GM19463 (cell line): ENCODE data around the gene MRPL24.

Experiments used
- ATAC-seq: cut with Tn5 transposase; IDR thresholded peaks from one replicate; pipeline ENCODE4 v1.9.1; 2021; ENCODE audit warnings: mild to moderate bottlenecking, moderate library complexity; ENCODE audit not compliant: unreplicated experiment

The MRPL24 gene

DNA sequence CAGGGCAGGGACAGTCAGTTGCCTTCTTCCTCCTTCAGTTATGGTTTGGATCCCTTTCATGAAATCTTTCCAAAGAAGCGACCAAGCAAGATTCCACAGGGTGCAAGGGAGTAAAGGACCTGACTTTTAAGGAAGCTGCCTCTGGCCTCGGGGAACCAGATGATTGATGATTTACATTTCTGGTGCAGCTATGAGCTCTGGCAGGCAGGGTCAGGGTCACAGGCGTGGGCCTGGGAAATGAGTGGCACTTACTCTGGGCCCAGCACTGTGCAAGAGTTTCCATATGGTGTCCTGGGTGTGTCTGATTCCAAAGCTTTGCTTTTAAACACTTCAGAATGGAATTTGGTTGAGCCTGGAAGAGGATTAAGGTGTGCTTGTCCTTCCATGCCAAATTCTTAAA lies 28.3 kb downstream of the MRPL24 start:
- no peak for ATAC-seq

DNA sequence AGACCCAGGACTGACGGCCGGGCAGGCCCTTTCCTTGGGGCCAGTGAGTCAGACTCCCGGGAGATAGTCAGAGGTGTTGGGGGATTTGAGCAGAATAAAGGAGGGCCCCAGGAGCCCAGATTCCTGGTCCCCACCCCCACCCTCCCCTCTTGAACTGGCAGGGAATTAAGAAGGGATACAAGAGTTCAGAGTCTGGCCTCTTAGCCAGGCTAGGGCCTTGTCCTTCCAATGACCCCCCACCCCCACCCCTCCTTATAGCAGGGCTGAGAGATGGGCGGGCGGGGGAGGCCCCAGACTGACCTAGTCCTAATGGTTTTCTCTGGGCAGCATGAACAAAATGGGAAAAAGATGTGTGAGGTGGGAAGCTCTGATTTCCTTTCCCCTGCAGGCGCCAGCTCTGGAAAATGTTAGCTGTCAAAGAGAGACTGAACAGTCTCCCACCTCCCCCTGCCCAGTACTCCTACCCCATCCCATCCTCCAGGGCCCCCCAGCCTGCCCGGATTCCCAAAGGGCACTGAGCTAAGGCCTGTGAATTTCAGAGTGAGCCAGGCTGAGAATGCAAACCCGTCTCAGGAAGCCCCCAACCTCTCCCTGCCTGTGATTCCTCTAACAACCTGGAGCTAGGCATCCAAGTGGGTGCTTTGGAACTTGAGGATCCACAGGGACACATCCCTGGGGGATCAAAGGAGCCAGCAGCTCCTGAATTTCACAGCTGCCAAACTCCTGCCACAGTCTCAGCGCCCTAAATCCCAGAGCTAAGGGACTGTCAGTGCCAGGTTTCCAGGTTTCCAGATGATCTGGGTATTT lies 29.7 kb downstream of the MRPL24 start:
- ATAC-seq: no peak

DNA sequence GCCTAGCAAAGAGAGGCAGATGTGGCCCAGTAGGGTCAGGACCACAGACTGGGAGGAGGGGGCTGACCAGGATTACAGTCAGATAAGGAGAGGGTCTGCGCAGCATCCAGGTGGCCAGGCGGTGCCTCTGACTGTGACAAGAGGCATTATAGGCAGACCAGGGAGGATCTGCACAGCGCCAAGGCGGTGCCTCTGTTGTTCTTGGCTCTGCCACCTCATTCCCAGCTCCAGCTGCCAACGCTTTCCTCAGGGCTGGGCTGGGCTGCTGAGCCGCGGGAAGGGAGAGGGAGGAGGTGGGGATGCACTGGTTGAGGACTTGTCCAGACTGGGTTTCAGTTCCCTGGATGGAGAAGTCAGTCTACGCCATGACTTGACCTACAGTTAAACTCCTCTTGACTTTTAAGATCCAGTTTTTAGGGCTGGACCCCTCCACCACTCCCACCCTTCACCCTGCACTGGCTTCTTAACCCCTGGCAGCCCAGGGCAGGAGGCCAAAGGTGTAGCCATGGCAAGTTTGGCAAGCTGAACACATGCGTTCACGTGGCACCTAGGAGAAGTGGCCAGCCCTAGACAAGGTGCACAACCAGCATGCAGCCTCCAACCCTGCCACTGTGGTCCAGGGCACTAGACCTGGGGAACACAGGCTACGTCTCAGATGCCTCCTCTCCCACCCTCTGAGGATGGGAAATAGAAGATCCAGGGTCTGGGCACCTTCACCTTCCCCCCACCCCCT lies 31.0 kb downstream of the MRPL24 start:
- ATAC-seq: no peak

DNA sequence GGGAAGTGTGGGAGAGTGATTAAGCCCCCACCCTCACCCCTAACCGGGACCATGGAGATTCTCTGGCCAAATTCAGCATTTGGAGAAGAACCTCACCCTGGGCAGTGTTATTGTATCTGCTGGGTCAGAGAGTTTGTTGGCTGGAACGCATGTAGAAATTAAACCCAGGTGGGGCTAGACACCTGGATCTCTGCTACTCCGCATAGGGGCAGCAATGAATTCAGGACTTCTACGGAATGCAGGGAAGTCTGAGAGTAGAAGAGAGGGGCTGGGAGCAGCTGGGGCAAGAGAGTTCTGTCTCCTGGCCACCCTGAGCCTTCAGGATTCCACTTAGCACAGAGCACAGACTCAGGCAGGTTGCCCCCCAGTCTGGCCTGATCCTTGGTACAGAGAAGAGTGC lies 31.9 kb downstream of the MRPL24 start:
- no peak for ATAC-seq

DNA sequence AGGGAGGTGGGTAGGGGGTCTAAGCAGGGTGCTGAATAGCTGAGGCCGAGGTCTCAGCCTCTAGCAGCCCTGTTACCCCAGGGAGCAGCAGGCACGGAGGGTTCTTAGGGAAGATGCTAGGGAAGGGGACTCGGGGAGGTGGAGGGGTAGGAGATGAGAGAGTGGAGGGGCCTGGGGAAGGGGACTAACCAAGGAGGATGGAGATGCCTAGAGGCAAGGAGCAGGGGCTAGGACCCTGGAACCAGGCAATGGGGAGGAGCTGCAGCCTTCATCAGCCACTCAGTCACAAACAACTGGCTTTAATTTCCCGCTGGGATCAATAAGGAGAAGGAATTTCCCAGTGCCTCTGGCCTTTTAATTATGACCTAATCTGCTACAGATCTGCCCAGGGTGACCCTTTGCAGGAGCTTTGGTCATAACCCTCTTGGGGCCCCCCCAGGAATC lies 32.6 kb downstream of the MRPL24 start:
- ATAC-seq: no peak

DNA sequence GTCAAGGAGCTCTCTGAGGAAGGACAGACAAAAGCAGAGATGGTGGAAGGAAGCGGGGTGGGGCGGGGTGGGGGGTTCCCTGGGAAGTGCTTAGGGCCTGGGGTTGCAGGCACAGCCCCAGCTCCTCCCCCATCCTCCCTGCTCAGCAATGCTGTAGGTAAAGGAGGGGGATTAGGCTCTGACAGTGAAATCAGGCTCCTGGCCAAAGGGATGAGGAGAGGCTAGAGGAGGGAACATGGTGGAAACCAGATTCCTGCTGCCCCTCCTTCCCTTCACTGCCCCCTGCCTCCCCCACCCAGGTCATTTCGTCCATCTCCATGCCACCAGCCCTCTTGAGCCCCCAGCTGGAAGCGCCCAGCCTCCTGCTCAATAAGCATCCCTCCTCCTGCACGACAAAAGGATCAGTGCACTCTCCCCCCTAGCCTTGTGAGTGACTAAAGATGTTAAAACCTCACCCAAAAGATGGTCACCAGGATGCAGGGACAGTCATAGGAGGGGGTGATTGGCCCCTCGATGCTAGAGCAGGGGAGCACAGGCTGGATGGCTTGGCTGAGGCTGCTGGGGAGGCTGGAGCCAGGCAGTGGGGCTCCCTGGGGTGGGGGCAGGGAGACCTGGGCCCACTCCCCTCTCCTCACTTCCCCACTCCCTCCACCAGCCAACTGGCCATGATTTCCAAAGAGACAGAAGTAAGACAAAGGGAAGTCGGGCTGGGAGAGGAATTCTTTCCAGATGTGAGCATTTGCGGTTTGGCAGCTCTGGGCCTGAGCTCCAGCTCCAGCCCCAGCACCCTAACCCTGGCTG lies 33.3 kb downstream of the MRPL24 start:
- ATAC-seq: no peak

DNA sequence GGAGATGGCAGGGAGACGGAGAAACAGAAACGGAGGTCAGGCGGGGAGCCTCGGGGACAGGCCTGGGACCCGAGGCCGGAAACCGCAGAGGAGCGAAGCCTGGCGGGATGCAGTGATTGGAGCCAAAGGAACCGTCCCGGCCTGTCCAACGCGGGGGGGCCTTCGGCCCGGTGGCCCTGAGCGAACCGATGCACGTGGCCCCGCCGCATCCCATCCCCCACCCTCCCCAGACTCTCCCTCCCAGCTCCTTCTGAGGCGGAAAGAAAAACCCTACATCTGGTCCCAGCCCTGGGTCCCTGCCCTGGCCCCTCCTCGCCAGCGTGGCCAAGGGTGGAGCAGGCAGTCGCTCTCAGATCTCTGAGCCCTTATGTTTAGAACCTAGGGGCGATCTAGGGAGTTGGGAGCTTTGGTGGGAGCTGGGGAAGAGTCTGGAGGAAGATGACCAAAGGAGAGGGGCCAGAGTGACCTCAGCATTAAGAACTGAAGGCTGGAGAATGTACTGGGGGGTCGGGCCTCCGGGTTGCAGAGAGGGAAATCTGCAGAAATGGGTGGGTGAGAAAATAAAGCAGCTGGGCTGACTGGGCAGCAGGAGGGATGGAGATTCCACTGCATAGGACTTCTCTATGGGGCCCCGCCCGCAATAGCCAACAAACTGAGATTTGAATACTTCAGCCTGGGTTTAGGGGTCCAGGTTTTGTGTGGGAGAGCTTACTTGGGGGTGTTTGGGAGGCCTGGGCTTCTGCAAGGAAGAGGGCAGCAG lies 34.1 kb downstream of the MRPL24 start:
- no peak for ATAC-seq

DNA sequence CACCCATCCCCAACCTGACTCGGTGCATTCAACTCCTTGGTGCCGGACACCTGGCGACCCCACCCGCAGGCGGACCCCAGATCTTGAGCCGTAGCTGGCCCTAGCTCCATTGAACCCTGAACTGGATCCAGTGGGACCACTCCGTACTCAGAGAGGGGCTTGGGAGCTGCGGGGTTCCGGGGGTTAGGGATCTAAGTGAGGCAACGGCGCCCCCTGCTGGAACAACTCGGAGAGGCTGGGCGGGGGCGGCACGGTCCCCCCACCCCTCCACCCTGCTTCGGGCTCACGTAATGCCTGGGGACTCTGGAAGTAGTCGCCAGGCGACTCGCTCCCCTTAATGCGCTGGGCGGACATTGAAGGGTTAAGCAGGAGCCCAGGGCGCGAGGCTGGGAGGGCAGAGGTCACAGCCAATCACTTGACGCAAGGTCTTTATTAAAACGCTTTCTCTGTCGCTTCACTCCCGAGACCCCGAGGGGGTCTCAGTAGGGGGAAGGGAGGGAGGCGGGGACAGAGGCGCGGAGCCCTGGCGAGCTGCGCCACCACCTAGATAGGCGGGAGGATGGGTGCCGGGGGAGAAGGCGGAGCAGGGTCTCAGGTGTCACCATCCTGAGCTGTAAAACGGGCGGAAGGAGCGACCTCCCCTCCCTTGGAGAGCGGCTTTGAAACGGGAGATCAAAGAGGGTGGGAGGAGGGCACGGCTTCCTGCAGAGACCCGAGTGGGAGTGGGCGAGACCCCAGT lies 34.8 kb downstream of the MRPL24 start:
- ATAC-seq: no peak

DNA sequence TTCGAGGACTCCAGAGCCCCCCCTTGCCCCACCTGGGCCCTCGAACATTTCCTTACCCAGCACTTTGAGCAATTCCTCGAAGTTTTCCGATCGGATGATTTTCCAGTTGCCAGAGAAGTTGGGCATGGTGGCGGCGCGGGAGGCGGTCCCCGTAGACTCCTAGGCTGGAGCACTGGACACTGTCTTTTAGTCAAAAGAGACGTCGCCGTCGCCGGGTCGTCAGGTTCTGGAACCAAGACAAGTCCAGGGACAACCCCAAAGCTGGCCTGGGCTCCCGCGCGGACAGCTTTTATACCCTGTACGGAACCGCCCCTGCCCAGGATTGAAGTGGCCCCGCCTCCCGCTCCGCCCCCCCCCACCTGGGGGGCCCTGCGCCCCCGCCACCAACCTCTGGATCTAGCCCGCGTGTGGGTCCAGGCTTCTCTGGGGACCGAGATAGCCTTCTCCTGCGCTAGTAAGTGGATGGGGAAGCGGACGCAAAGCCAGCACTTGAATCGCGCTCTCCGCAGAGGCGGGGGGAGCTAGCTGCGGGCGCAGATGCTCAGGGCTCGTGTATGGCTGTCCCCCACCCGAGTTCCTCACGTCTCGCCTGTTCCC lies 35.5 kb downstream of the MRPL24 start, which contains the start of gene CRABP2:
Gene CRABP2, minus strand, starts transcription at position 263 of the 597 bp plus-strand sequence. Its CDS starts 137 bp downstream, at position 126.
- no peak for ATAC-seq

DNA sequence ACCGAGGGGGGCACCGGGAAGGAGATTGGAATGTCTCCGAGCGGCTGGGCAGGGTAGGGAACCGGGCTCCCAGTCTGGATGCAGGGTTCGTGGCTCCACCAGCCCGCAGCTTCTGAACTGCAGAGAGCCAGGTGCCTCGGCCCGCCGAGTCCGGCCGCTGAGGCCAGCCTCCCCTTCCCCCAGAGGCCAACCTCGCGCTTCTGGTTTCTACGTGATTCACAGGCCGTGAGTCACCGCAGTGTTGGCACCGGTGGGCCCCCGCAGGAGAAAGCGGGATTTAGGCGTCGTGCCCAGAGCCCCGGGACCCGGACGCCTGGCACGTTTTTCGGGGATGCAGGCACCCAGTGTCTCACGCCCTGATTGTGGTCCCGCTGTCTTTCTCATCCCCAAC lies 36.0 kb downstream of the MRPL24 start:
- ATAC-seq: no peak

DNA sequence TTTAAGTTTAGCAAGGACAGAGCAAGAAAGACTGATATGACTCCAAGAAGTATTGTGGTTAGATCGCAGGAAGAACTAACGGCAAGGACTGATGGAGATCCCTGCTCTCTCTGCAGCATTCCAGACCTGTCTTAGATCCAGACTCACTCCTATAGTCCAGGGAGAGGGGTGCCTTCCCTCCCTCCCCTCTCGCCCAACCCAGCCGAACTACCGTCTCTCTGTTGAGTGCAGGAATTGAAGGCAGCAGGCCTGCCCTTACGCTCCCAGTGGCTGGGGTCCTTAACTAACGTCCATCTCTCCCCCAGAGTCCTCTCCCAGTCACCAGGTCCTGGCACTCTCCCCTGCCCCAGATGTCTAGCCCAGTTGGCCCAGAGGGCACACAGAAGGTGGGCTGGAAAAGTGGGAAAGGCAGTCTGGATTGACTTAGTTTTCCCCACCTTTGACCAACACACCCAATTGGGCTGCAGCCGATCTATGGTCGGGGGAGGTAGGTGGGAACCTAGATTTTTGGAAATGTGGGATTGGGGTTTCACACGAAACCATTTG lies 36.6 kb downstream of the MRPL24 start:
- no peak for ATAC-seq

DNA sequence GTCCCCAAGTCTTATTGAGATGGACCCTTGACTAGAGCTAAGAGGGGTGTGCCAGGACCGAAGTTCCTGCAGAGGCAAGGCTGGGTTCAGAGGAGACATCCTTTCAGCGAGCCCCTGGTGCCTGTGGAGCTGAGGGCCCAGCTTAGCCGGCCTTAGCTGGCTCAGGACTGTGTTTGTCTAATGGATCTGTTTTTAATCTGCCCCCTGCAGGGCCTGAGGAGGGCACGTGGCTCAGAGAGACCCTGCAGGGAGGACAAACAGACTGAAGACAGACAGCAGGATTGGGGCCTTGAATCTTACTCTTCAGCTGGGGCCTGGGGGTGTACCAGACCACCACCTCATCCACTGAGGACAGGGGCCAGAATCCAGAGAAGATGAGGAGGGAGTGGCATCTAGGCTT lies 37.1 kb downstream of the MRPL24 start:
- no peak for ATAC-seq

DNA sequence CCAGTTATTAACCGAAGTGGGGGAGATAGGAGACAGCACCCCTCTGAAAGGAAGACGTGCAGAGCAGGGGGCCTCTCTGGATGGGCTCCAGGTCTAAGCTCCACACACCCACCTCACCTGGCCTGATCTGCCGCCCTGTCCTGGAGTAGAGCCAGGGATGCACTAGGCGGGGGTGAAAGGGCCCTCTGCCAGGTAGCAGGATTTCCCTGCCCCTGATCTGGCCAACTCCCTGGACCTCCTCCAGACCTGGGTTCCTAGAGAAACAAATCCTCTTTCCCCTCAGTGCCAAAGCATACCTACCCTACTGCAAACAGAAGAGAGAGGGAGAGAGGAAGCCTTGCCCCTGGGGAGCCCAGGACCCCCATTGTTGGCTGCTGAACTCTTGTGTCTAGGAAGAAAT lies 37.6 kb downstream of the MRPL24 start:
- no peak for ATAC-seq

DNA sequence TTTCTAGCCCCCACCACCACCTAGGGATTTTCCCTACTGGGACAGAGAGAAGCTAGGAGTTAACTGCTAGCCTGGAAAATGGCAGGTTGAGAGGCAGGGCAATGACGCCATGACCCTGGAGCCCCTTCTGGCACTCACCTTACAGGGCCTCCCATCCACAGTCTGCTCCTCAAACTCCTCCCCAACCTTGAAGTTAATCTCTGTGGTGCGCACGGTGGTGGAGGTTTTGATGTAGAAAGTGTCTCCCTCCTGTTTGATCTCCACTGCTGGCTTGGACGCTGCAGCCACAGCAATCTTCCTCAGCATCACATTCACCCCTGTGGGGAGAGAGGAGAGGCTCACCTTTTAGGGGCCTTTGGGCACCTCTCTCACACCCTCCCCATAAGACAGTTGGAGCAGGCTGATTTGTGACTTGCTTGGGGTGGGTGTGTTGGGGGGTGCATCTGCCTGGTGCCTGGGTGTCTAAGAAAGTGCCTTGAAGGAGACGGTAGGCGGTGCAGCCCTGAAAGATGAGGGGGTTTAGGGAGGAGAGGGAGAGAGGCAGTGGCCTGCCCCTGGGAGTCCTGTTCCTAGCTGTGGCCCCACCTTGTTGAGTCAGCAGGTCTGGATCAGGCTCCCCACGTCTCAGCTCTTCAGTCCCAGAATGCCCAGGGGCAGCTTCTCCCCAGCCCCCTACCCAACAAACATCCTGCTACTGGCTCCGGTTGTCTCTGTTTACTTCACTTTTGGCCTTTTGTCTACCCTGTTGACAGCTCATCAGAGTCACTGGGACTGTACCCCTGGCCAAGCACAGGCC lies 40.0 kb downstream of the MRPL24 start:
- no peak for ATAC-seq

DNA sequence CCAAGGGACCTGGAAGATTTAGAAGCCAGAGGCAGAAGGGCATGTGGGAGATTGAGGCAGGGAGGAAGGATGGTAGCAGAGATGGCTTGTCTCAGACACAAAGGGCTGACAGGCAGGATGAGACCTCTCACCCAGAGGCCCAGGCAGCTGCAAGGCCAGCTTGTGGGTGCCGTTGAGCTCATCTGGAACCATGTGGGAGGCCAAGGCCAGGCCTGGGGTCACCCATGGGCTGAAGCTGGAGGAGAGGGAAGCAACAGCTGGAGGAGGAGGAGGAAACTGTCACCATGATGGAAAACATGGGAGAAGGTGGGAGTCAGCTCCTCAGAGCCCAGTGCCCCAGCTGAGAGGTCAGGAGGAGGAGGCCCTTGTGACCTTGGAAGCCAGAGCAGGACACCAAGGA lies 41.9 kb downstream of the MRPL24 start:
- ATAC-seq: no peak

DNA sequence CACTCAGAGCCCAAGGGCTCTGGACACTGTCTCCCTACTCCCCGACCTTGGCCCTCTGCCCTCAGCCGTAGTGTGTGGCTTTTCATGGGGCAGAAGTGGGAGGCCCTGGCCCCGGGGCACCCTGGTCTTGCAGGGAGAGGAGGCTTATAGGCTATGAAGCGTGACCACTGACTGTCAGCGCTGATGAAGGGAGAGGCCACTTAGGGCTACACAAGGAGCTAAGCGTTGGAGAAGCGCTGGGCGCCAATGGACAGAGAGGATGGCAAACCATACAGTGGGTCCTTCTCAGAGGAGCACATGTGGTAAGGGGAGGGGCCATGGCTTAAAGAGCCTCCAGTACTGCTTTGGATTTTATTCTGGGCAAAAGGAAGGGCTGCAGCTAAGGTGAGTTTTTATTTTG lies 43.4 kb downstream of the MRPL24 start:
- ATAC-seq: no peak

DNA sequence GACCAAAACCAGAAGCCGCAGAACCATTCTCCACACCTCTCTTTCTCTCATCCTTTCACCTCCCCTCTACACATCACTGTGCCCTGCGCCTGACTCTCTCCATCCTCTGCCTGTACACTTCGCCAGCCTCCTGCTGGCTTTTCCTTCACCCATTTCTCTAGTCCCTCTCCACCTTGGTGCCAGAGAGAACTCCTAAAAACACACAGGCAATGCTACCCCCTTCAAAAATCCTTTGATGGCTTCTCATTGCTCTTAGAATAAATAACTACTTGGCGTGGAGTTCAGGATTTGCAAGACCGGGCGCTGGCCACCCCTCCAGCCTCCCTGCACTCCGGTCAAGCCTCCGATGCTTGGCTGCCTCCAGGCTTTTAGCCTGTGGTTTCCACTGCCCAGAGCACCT lies 44.1 kb downstream of the MRPL24 start:
- no peak for ATAC-seq

DNA sequence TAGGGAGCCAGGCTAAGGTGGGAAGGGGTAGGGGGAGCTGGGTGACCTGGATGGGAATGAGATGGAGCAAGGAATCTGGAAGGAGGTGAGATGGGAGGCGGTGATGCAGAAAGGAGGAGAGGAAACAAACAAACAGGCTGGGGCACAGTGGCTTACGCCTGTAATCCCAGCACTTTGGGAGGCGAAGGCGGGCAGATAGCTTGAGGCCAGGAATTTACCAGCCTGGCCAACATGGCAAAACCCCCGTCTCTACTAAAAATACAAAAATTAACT lies 46.3 kb downstream of the MRPL24 start:
- no peak for ATAC-seq
